Vagina (tissue), 2 donors: ENCODE data around the gene SIDT2.

Experiments
- CTCF ChIP-seq, 3 experiments: fragments of 450-650 bp in 2 of 3; fragments of 200-600 bp in 1 of 3; sonication (generic) in 1 of 3; IDR thresholded peaks; one replicate each; pipeline ENCODE4 v1.5.1; 2017 to 2019; ENCODE audit warnings: antibody characterized with exemption in 3 of 3, mild to moderate bottlenecking in 2 of 3, moderate library complexity in 2 of 3
- POLR2A ChIP-seq, 2 donors: fragments of 450-650 bp; IDR thresholded peaks; one replicate each; pipeline ENCODE4 v1.6.1; 2017; ENCODE audit warnings: antibody characterized with exemption in 2 of 2, mild to moderate bottlenecking in 2 of 2, moderate library complexity in 2 of 2
- POLR2AphosphoS5 ChIP-seq, 2 donors: sonication (generic); formaldehyde crosslinking; IDR thresholded peaks; one replicate each; pipeline ENCODE4 v1.9.0; 2017; ENCODE audit warnings: antibody characterized with exemption in 2 of 2, mild to moderate bottlenecking in 2 of 2, low read depth in 1 of 2; ENCODE audit not compliant: insufficient read depth in 1 of 2

GRCh38 chr11:117226388-117227385 lies 48.1 kb downstream of the SIDT2 start:
- TF ChIP-seq CTCF (IDR thresholded peaks at IDR 0.05): peak; percentile 74 to 85 (median 81)
- no peak for TF ChIP-seq POLR2A (IDR thresholded peaks at IDR 0.05)
- no peak for TF ChIP-seq POLR2AphosphoS5 (IDR thresholded peaks at IDR 0.05; ENCODE audit: insufficient read depth in 1 of 2, low read depth in 1 of 2)
